ENCODE data around the gene KCNN3.

- TF ChIP-seq POLR2A (IDR thresholded peaks at IDR 0.05), result no peak
- no peak for TF ChIP-seq CTCF (IDR thresholded peaks at IDR 0.05 in 8 of 11, conservative IDR thresholded peaks at IDR 0.05 in 3 of 11)
These were observed 68.7 kb downstream of the KCNN3 start for GRCh38 chr1:154801234-154802011.
